NCI-H524 (cell line): ENCODE measurements around the gene ANKRA2.

Source experiments
- DNase-seq, 2 experiments: peaks; one replicate each; lab custom pipeline; 2025; lab: John Stamatoyannopoulos, UW

ANKRA2 gene

GRCh38 chr5:73565139-73565968, at the start of gene ANKRA2, which contains the start of gene UTP15:
Gene ANKRA2, minus strand, starts transcription at chr5:73565639. Its CDS starts 2,758 bp downstream, at chr5:73562881.
Gene UTP15, plus strand, starts transcription at chr5:73565743. Its CDS starts 1,602 bp downstream, at chr5:73567345.
- peak; percentile 94 to 95 for DNase-seq

GRCh38 chr5:73615085-73615484, 49.6 kb upstream of the ANKRA2 start:
- DNase-seq: no peak

- no peak for DNase-seq
Observed at GRCh38 chr5:73612799-73613198, 47.4 kb upstream of the ANKRA2 start.

GRCh38 chr5:73607228-73607627, 41.8 kb upstream of the ANKRA2 start:
- no peak for DNase-seq

- no peak for DNase-seq
Observed at GRCh38 chr5:73606206-73606753, 40.8 kb upstream of the ANKRA2 start.

- no peak for DNase-seq
Observed at GRCh38 chr5:73605223-73606087, 40.0 kb upstream of the ANKRA2 start.

GRCh38 chr5:73603998-73604397, 38.6 kb upstream of the ANKRA2 start:
- DNase-seq: no peak

GRCh38 chr5:73599380-73599779, 33.9 kb upstream of the ANKRA2 start:
- DNase-seq: no peak

- DNase-seq: peak; percentile 73 to 82
Observed at GRCh38 chr5:73596705-73597328, 31.4 kb upstream of the ANKRA2 start.

GRCh38 chr5:73592551-73592950, 27.1 kb upstream of the ANKRA2 start:
- DNase-seq: no peak

GRCh38 chr5:73591698-73592501, 26.5 kb upstream of the ANKRA2 start:
- DNase-seq: peak; percentile 19 to 36

GRCh38 chr5:73591102-73591695, 25.8 kb upstream of the ANKRA2 start:
- peak; percentile 61 to 81 for DNase-seq

GRCh38 chr5:73587923-73588322, 22.5 kb upstream of the ANKRA2 start:
- no peak for DNase-seq

GRCh38 chr5:73582285-73583145, 17.1 kb upstream of the ANKRA2 start:
- no peak for DNase-seq

- DNase-seq: no peak
Observed at GRCh38 chr5:73565969-73566547, 619 bp upstream of the ANKRA2 start.

- peak in 1 of 2 experiments; percentile 25 for DNase-seq
Observed at GRCh38 chr5:73564675-73565074, 764 bp downstream of the ANKRA2 start.

GRCh38 chr5:73564018-73564417, 1.4 kb downstream of the ANKRA2 start:
- no peak for DNase-seq

GRCh38 chr5:73558950-73559349, 6.5 kb downstream of the ANKRA2 start:
- no peak for DNase-seq

- DNase-seq: no peak
Observed at GRCh38 chr5:73552642-73553041, 12.8 kb downstream of the ANKRA2 start.
